ENCODE data around the gene CACNA1E. TPM values are rescaled to one million over a fixed set of nuclear protein-coding genes. Genes with fewer than 3 reads are reported as not detected.

CACNA1E gene
- total RNA-seq, 2 donors from 2014 or later: 1.7 to 2.2 TPM

- Histone ChIP-seq H3K4me3 (no peak overlapping the region), H3K36me3 (no peaks in the 10 kb centered on the region), H3K27ac (no peak overlapping the region), H3K27me3 (no peaks in the 10 kb centered on the region), H3K4me1 (no peaks in the 10 kb centered on the region), H3K9me3 (no peaks in the 10 kb centered on the region)
- TF ChIP-seq CTCF (IDR thresholded peaks at IDR 0.05): no peak
- DNase-seq (ENCODE audit: low spot score): no peak
Observed at GRCh38 chr1:181506563-181507353, 23.4 kb downstream of the CACNA1E start.

- no peak overlapping the region for H3K4me3 ChIP-seq
- H3K36me3 ChIP-seq: no peaks in the 10 kb centered on the region
- no peak overlapping the region for H3K27ac ChIP-seq
- H3K27me3 ChIP-seq: no peaks in the 10 kb centered on the region
- DNase-seq (ENCODE audit: low spot score): no peak
- no peaks in the 10 kb centered on the region for H3K4me1 ChIP-seq
- H3K9me3 ChIP-seq: no peaks in the 10 kb centered on the region
- TF ChIP-seq CTCF (IDR thresholded peaks at IDR 0.05): no peak
Observed at GRCh38 chr1:181508486-181509165, 25.3 kb downstream of the CACNA1E start.

GRCh38 chr1:181513786-181514297 lies 30.5 kb downstream of the CACNA1E start:
- H3K4me1 ChIP-seq: no peaks in the 10 kb centered on the region
- no peak for TF ChIP-seq CTCF (IDR thresholded peaks at IDR 0.05)
- H3K27ac ChIP-seq: no peak overlapping the region
- DNase-seq (ENCODE audit: low spot score): no peak
- H3K4me3 ChIP-seq: no peak overlapping the region
- no peaks in the 10 kb centered on the region for H3K9me3 ChIP-seq
- H3K27me3 ChIP-seq: no peaks in the 10 kb centered on the region
- no peaks in the 10 kb centered on the region for H3K36me3 ChIP-seq

GRCh38 chr1:181514298-181515290 lies 31.3 kb downstream of the CACNA1E start:
- DNase-seq (ENCODE audit: low spot score): no peak
- TF ChIP-seq CTCF (IDR thresholded peaks at IDR 0.05): no peak
- no peaks in the 10 kb centered on the region for H3K4me1 ChIP-seq
- H3K4me3 ChIP-seq: no peak overlapping the region
- no peaks in the 10 kb centered on the region for H3K36me3 ChIP-seq
- H3K27me3 ChIP-seq: no peaks in the 10 kb centered on the region
- no peaks in the 10 kb centered on the region for H3K9me3 ChIP-seq
- H3K27ac ChIP-seq: no peak overlapping the region

- Histone ChIP-seq H3K27me3 (no peaks in the 10 kb centered on the region), H3K4me1 (no peaks in the 10 kb centered on the region), H3K4me3 (no peak overlapping the region), H3K27ac (no peak overlapping the region), H3K9me3 (no peaks in the 10 kb centered on the region), H3K36me3 (no peaks in the 10 kb centered on the region)
- DNase-seq (ENCODE audit: low spot score): no peak
- TF ChIP-seq CTCF (IDR thresholded peaks at IDR 0.05): no peak
Observed at GRCh38 chr1:181516706-181517105, 33.4 kb downstream of the CACNA1E start.

Data from right atrium auricular region (tissue), 2 donors.